ENCODE measurements around the gene SOCS3.

DNA sequence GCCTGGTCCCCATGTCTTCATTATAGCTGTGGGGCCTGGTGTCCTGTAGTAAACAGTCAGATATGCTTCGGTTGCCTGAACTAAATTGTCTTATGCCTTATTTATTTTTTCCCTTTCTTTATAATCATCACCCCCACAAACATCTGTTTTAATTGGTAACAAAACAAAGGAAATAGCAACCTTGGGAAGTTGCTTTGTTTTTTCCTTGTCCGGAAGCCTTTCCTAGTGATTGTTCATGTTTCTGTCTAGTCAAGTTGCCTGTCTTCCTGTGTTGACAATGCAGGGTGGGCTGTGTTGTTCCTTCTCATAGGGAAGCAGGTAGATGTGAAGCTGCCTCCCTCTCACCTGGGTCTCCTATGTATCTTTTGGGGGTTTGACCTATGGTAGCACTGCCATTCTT, 35.3 kb upstream of the SOCS3 start:
- TF ChIP-seq EZH2 (IDR thresholded peaks at IDR 0.05) (no peak), POLR2AphosphoS5 (IDR thresholded peaks at IDR 0.05; ENCODE audit: borderline replicate concordance, low read depth, low read length) (no peak)

Data from SK-N-MC (cell line).